Measurements from ENCODE around the gene UNC79. TPM values are rescaled to one million over a fixed set of nuclear protein-coding genes. Genes with fewer than 3 reads are reported as not detected.
"Not testable (repeated sequence)": the region's sequence is repeated elsewhere in the genome, so short reads cannot be mapped to it uniquely, and the experiment has no call there.

UNC79 gene
- total RNA-seq, 1 donor: under 0.01 TPM

- no peak for DNase-seq (ENCODE audit: low read depth)
These were observed 20.7 kb upstream of the UNC79 start for GRCh38 chr14:93410021-93410420.

DNA sequence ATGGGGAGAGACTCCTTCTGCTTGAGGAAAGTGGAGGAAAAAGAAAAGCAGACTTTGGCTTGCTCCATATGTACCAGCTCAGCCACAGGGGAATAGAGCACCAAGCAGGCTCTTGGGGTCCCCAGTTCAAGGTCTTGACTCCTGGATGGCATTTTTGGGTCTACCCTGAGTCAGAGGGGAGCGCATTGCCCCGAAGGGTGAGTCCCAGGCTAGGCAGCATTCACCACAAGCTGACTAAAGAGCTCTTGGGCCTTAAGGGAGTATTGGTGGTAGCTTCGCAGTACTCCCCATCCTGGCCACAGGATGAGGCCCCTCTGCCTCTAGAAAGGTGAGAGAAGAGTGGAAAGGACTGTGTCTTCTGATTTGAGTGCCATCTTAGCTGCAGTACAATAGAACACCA, 19.8 kb upstream of the UNC79 start:
- H3K4me3 ChIP-seq (ENCODE audit: low read depth, low read length): no peak overlapping the region
- DNase-seq (ENCODE audit: low read depth): no peak
- TF ChIP-seq CTCF (IDR thresholded peaks at IDR 0.05; ENCODE audit: insufficient read depth, low read depth, low read length): no peak

More at GRCh38 chr14:93410021-93410420, 20.7 kb upstream of the UNC79 start:
- no peak overlapping the region for H3K4me3 ChIP-seq (ENCODE audit: low read depth, low read length)
- no peak for TF ChIP-seq CTCF (IDR thresholded peaks at IDR 0.05; ENCODE audit: insufficient read depth, low read depth, low read length)

GRCh38 chr14:93425136-93425535, 5.6 kb upstream of the UNC79 start:
- DNase-seq (ENCODE audit: low read depth): not testable (repeated sequence)

GRCh38 chr14:93426750-93427149, 4.0 kb upstream of the UNC79 start:
- no peak for DNase-seq (ENCODE audit: low read depth)
- H3K4me3 ChIP-seq (ENCODE audit: low read depth, low read length): no peak overlapping the region
- no peak for TF ChIP-seq CTCF (IDR thresholded peaks at IDR 0.05; ENCODE audit: insufficient read depth, low read depth, low read length)

More at GRCh38 chr14:93425136-93425535, 5.6 kb upstream of the UNC79 start:
- H3K4me3 ChIP-seq (ENCODE audit: low read depth, low read length): not testable (repeated sequence)

GRCh38 chr14:93431036-93431670, 414 bp downstream of the UNC79 start:
- no peak overlapping the region for H3K4me3 ChIP-seq (ENCODE audit: low read depth, low read length)
- no peak for DNase-seq (ENCODE audit: low read depth)
- TF ChIP-seq CTCF (IDR thresholded peaks at IDR 0.05; ENCODE audit: insufficient read depth, low read depth, low read length): no peak

- TF ChIP-seq CTCF (IDR thresholded peaks at IDR 0.05; ENCODE audit: insufficient read depth, low read depth, low read length): no peak
- no peak overlapping the region for H3K4me3 ChIP-seq (ENCODE audit: low read depth, low read length)
- no peak for DNase-seq (ENCODE audit: low read depth)
These were observed 23.5 kb downstream of the UNC79 start for GRCh38 chr14:93454224-93454623.

DNA sequence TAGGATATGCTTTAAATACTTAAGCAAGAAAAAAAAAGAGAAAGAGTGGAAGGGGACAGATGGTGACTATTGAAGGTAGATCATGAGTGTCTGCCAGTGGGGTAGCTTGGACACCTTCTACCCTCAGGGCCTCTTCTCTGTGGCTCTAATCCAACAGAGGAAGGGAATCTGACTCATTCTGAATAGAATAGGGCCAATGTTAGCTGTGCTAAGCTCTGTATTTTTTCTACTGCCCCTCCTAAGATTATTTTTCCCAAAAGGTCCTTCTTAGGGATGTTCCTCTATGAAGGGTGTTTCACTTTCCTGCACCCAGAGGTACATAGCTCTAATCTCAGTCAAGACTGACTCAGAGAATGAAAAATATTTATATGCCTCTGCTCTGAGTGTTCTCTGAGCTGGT, 25.6 kb downstream of the UNC79 start:
- no peak for TF ChIP-seq CTCF (IDR thresholded peaks at IDR 0.05; ENCODE audit: insufficient read depth, low read depth, low read length)
- H3K4me3 ChIP-seq (ENCODE audit: low read depth, low read length): no peak overlapping the region
- no peak for DNase-seq (ENCODE audit: low read depth)

Measured in fibroblast of villous mesenchyme (primary cell).